Activated T-helper 2 cell treated with anti-CD3 and anti-CD28 coated beads, Interferon-gamma antibody, Interleukin-2, Interleukin-4, amounts not matched to agents 10 μg/mL and 5 μg/mL and 100 μg/mL, durations not matched to agents 14 hours and 24 hours and 36 hours (primary cell): ENCODE results near the gene OR12D2. TPM values are rescaled to one million over a fixed set of nuclear protein-coding genes. Genes with fewer than 3 reads are reported as not detected.
"Not testable (repeated sequence)": the region's sequence is repeated elsewhere in the genome, so short reads cannot be mapped to it uniquely, and the experiment has no call there.

Experiments
- DNase-seq: peaks from one replicate; pipeline ENCODE4 v3.0.0; 2021; ENCODE audit warnings: low spot score
- H3K27ac Mint-ChIP-seq: one replicate; pipeline ENCODE4 v1.8.0; 2021; ENCODE audit warnings: mixed read lengths
- H3K27me3 Mint-ChIP-seq: one replicate; pipeline ENCODE4 v1.8.0; 2021; ENCODE audit warnings: low read depth, mixed read lengths
- H3K36me3 Mint-ChIP-seq: one replicate; pipeline ENCODE4 v1.8.0; 2021; ENCODE audit warnings: low read depth, mixed read lengths
- H3K4me1 Mint-ChIP-seq: one replicate; pipeline ENCODE4 v1.8.0; 2021; ENCODE audit warnings: low read depth, mixed read lengths
- H3K4me3 Mint-ChIP-seq: one replicate; pipeline ENCODE4 v1.8.0; 2021; ENCODE audit warnings: low read depth, mild to moderate bottlenecking, moderate library complexity, mixed read lengths
- H3K9me3 Mint-ChIP-seq: one replicate; pipeline ENCODE4 v1.8.0; 2021; ENCODE audit warnings: mixed read lengths
- intact Hi-C: fragments of 100-400 bp; cut with micrococcal nuclease; formaldehyde crosslinking; loops from one replicate; pipeline ENCODE4 v1.15.1; 2023
- total RNA-seq: library from RNA; stranded (reverse); gene quantifications from 2 replicates; pipeline ENCODE4 v1.2.3, GENCODE V29; 2022

The OR12D2 gene, protein sequence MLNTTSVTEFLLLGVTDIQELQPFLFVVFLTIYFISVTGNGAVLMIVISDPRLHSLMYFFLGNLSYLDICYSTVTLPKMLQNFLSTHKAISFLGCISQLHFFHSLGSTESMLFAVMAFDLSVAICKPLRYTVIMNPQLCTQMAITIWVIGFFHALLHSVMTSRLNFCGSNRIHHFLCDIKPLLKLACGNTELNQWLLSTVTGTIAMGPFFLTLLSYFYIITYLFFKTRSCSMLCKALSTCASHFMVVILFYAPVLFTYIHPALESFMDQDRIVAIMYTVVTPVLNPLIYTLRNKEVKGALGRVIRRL
- not detected in 2 replicates for total RNA-seq

DNA sequence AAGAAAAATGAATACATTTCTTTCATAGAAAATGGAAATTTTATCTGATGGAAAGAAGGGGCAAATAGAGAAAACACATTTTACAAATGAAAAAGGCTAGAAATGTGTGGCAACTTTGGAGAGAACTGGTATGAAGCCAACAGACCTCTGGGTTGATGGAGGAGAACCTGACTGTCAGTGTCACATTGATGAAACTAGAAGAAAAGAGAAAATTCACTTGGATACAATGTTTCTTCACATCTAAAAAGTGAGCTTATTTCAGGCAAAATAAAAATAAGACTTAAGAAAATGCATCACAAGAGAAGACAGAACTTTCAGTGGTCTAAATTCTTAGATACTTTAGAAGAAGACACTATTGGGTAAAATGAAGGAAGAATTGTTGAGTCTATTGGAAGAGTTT, at the start of gene OR12D2:
TSS of gene OR12D2 (plus strand) at position 301 of the 400 bp plus-strand sequence. CDS start 1,069 bp downstream, outside the sequence.
- Mint-ChIP-seq H3K27ac (no peak within 1 kb of the TSS), H3K27me3 (peaks cover 9% of the 10 kb centered on the region), H3K9me3 (no peaks in the 10 kb centered on the region), H3K4me1 (no peaks in the 10 kb centered on the region), H3K4me3 (no peak within 1 kb of the TSS), H3K36me3 (no peaks in the 10 kb centered on the region)
- intact Hi-C loops, result no loop called here
- no peak for DNase-seq

DNA sequence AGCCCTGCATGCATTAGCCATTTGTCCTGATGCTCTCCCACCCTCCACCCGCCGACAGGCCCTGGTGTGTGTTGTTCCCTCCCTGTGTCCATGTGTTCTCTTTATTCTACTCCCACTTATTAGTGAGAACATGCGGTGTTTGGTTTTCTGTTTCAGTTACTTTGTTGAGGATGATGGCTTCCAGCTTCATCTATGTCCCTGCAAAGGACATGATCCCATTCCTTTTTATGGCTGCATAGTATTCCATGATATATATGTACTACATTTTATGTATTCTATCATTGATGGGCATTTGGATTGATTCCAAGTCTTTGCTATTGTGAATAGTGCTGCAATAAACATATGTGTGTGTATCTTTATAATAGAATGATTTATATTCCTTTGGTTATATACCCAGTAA, 46.1 kb upstream of the OR12D2 start:
- H3K27ac Mint-ChIP-seq, DNase-seq, intact Hi-C loops, H3K27me3 Mint-ChIP-seq, H3K9me3 Mint-ChIP-seq, H3K36me3 Mint-ChIP-seq, H3K4me1 Mint-ChIP-seq, H3K4me3 Mint-ChIP-seq: not testable (repeated sequence)

DNA sequence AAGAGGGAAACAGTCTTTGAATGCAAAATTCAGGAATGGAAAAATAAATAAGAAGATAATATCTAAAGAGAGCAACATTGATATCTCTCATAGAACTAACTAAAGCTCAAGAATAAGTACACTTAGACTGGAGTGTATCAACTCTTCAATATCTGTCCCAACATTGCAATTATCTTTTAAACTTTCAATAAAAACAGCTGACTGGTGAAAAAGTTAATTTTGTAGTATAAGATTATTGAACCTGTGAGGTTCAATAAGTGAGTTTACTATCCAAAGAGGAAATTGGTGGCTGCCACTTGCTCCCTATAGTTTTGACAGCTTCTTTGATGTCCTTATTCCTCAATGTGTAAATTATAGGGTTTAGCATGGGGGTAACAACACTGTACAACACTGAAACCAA, 40.5 kb upstream of the OR12D2 start:
- no peaks in the 10 kb centered on the region for H3K36me3 Mint-ChIP-seq
- H3K4me1 Mint-ChIP-seq, result no peaks in the 10 kb centered on the region
- H3K4me3 Mint-ChIP-seq, result no peak overlapping the region
- intact Hi-C loops, result no loop called here
- DNase-seq, result no peak
- H3K27ac Mint-ChIP-seq, result no peak overlapping the region
- H3K27me3 Mint-ChIP-seq, result peaks cover 8% of the 10 kb centered on the region
- no peaks in the 10 kb centered on the region for H3K9me3 Mint-ChIP-seq

DNA sequence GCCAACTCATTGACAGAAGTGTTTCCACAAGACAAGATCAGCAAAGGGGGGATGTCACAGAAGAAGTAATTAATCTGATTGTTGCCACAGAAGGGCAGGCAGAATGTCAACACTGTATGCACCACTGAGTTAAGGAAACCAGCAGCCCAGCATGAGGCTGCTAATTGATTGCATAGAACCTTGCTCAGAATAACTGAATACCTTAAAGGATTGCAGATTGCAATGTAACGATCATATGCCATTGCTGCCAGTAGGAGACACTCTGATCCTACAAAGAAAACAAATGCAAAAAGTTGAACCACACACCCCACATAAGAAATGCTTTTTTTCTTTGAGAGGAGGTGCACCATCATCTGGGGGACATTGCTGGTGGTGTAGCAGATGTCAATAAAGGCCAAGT, 39.8 kb upstream of the OR12D2 start:
- H3K4me1 Mint-ChIP-seq, result no peaks in the 10 kb centered on the region
- no peak overlapping the region for H3K27ac Mint-ChIP-seq
- peaks cover 8% of the 10 kb centered on the region for H3K27me3 Mint-ChIP-seq
- intact Hi-C loops, result no loop called here
- H3K36me3 Mint-ChIP-seq, result no peaks in the 10 kb centered on the region
- no peak overlapping the region for H3K4me3 Mint-ChIP-seq
- DNase-seq, result no peak
- no peaks in the 10 kb centered on the region for H3K9me3 Mint-ChIP-seq

DNA sequence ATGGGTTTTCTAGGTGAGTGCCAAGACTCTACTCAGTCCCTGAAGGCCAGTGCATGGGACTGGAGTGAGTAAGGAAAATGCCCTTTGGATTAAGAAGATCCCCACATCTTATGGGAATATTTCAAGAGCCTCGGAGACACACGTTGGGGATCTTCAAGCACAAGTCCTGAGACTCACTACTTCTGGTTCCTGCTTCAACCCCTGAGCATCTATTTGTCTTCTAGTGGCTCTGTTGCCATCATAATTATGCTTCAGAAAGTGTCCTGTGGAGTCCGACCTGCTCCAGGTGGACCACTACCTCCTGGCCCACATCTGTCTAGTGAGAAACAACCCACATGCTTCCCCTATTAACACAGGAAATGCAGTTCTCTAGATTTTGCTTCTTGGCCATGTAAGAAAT, 26.7 kb upstream of the OR12D2 start, which contains the start of gene OR5V1:
TSS of gene OR5V1 (minus strand) at position 101 of the 400 bp plus-strand sequence. CDS start 12,670 bp downstream, outside the sequence.
- H3K27ac Mint-ChIP-seq, result no peak within 1 kb of the TSS
- no peaks in the 10 kb centered on the region for H3K9me3 Mint-ChIP-seq
- intact Hi-C loops, result no loop called here

DNA sequence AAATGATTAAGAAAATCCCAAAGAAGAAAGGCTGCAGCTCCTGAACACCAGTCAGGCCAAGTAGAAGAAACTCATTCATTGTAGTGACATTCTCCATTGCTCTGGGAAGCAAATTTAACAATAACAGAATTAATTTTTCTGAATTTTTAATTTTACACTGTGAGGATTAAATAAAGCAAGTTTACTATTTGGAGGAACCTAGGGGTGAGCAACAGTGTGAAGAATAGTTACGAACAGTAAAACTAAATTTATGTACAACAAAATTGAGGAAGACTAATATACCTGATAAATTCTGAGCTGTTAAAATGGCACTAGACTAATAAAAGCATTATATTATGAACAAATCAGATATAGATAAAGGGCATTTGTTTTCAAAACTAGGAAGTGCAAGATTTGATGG, 20.2 kb upstream of the OR12D2 start, which contains the start of gene OR12D3:
TSS of gene OR12D3 (minus strand) at position 101 of the 400 bp plus-strand sequence. CDS start at position 97, 4 bp downstream.
- no peak within 1 kb of the TSS for H3K4me3 Mint-ChIP-seq
- no peak within 1 kb of the TSS for H3K27ac Mint-ChIP-seq
- H3K36me3 Mint-ChIP-seq, result no peaks in the 10 kb centered on the region
- intact Hi-C loops, result no loop called here
- H3K9me3 Mint-ChIP-seq, result no peaks in the 10 kb centered on the region
- no peaks in the 10 kb centered on the region for H3K4me1 Mint-ChIP-seq
- H3K27me3 Mint-ChIP-seq, result no peaks in the 10 kb centered on the region
- DNase-seq, result no peak

More for the DNA sequence above, 26.7 kb upstream of the OR12D2 start, which contains the start of gene OR5V1:
- H3K36me3 Mint-ChIP-seq, result no peaks in the 10 kb centered on the region
- H3K27me3 Mint-ChIP-seq, result peaks cover 1% of the 10 kb centered on the region
- H3K4me1 Mint-ChIP-seq, result no peaks in the 10 kb centered on the region
- H3K4me3 Mint-ChIP-seq, result no peak within 1 kb of the TSS
- no peak for DNase-seq

DNA sequence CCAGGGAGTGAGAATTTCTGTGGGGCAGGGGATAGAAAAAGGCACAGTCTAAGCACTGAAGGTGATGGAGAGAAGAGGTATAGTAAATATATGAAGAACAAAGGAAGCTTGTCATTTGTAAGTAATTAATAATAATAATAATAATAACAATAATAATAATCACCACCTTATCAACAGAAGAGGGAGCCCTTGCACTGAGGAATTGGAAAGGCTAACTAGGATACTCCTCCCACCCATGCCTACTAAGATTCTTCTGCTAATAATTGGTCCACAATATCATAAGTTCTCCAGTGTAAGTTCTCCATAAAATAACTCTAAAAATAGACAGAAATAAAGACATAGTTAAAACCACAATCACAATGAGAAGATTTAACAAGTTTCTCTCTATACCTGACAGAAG, 19.4 kb upstream of the OR12D2 start:
- H3K9me3 Mint-ChIP-seq, result no peaks in the 10 kb centered on the region
- H3K36me3 Mint-ChIP-seq, result no peaks in the 10 kb centered on the region
- H3K4me3 Mint-ChIP-seq, result no peak overlapping the region
- H3K27ac Mint-ChIP-seq, result no peak overlapping the region
- no peak for DNase-seq
- H3K27me3 Mint-ChIP-seq, result peaks cover 2% of the 10 kb centered on the region
- H3K4me1 Mint-ChIP-seq, result no peaks in the 10 kb centered on the region
- intact Hi-C loops, result no loop called here

DNA sequence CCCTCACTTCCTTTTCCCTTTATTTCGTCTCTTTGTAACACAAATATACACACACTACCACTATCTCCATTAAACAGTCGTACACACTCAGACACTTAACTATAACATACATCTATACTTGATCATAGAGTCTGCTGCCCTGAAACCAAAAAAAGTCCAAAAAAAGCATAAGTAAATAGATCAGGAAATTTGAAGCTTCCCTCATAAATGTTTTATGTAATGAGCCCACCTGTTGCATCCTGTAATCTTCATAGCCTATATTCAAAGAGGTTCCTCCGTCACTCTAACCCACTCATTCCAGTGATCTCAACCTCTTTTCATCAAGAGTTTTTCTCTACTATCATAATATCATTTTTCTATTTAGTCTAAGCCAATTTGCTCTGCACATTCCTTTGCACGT, 6.9 kb upstream of the OR12D2 start:
- Mint-ChIP-seq H3K4me1 (no peaks in the 10 kb centered on the region), H3K9me3 (no peaks in the 10 kb centered on the region), H3K36me3 (no peaks in the 10 kb centered on the region), H3K27me3 (peaks cover 2% of the 10 kb centered on the region), H3K27ac (no peak overlapping the region), H3K4me3 (no peak overlapping the region)
- intact Hi-C loops, result no loop called here
- no peak for DNase-seq

DNA sequence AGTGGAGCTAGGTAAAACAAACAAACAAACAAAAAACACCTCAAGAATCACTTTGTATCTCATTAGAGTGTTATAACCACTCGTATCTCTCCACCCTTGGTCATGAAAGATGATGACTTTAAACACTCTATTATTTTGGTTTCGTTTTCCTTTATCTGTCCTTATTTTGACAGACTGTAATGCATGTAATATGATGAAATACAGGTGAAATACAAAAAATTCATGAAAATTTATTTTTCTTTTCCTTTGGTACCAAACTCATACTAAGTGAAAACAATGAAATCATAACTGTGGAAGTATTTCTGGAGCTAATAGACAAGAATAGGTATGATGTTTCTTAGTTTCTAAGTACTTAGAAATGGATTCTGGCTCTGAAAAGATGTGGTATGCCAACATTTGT, 4.1 kb downstream of the OR12D2 start:
- no peak for DNase-seq
- H3K27ac Mint-ChIP-seq, result no peak overlapping the region
- H3K4me1 Mint-ChIP-seq, result no peaks in the 10 kb centered on the region
- H3K4me3 Mint-ChIP-seq, result no peak overlapping the region
- intact Hi-C loops, result no loop called here
- H3K27me3 Mint-ChIP-seq, result peaks cover 9% of the 10 kb centered on the region
- H3K36me3 Mint-ChIP-seq, result no peaks in the 10 kb centered on the region
- H3K9me3 Mint-ChIP-seq, result no peaks in the 10 kb centered on the region

DNA sequence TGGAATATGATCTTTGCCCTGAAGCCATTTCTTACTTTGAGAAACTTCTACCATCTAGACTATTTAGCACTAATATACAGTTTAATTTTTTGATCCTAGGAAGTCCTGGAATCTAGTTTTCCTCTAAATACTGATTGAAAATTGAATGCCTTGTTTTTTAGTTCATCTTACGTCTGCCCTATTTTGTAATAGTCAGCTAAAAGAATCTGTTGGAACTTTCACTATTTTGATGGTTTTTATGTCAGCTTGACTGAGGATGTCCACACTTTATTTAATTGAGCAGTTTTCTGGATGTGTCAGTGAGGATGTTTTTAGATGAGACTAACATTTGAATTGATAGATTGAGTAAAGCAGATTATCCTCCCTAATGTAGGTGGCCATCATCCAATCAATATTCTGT, 8.4 kb downstream of the OR12D2 start:
- no peak for DNase-seq
- Mint-ChIP-seq H3K27ac (no peak overlapping the region), H3K4me1 (no peaks in the 10 kb centered on the region), H3K27me3 (peaks cover 1% of the 10 kb centered on the region), H3K9me3 (no peaks in the 10 kb centered on the region), H3K4me3 (no peak overlapping the region), H3K36me3 (no peaks in the 10 kb centered on the region)
- intact Hi-C loops, result no loop called here

DNA sequence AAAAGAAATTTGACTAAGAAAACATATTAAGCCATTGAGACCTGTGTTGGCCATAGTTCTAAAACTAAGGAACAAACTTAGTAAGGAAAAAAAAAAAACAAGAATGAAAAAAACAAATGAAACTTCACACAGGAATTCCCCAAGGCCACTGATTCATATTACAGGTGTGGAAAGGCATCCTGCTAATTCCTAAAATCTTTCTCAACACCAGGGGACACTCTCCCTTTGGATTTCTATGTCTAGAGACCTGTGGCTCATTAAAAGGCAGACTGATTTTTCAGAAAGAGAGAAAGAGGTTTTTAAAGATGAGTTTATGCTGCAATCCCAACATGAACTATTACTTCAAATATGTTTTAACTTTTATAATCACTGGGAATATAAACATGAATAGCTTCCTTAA, 19.2 kb downstream of the OR12D2 start, which contains the start of gene OR12D1:
TSS of gene OR12D1 (plus strand) at position 341 of the 400 bp plus-strand sequence.
- Mint-ChIP-seq H3K27ac (no peak within 1 kb of the TSS), H3K4me1 (no peaks in the 10 kb centered on the region), H3K36me3 (no peaks in the 10 kb centered on the region), H3K9me3 (no peaks in the 10 kb centered on the region), H3K27me3 (peaks cover 25% of the 10 kb centered on the region), H3K4me3 (no peak within 1 kb of the TSS)
- no peak for DNase-seq
- intact Hi-C loops, result no loop called here

DNA sequence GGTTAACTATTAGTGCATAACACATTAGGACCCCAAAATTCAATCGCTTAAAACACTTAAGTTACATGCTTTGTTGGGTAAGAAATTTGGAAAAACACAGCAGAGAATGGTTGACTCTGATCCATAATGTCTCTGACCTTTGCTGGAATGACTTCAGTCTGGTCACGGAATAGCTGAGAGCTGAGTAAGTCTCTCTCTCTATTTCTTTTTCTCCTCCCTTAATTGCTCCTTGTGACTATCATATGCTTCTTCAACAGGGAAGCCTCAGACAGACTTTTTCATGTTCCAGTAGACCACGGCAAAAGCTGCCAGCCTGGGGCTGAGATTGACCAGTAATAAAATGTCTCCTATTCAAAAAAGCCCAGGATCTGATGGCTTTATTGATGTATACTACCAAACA, 24.1 kb downstream of the OR12D2 start:
- DNase-seq, result no peak
- no peak overlapping the region for H3K4me3 Mint-ChIP-seq
- no peaks in the 10 kb centered on the region for H3K36me3 Mint-ChIP-seq
- intact Hi-C loops, result no loop called here
- H3K27me3 Mint-ChIP-seq, result peaks cover 24% of the 10 kb centered on the region
- no peaks in the 10 kb centered on the region for H3K9me3 Mint-ChIP-seq
- no peaks in the 10 kb centered on the region for H3K4me1 Mint-ChIP-seq
- no peak overlapping the region for H3K27ac Mint-ChIP-seq

DNA sequence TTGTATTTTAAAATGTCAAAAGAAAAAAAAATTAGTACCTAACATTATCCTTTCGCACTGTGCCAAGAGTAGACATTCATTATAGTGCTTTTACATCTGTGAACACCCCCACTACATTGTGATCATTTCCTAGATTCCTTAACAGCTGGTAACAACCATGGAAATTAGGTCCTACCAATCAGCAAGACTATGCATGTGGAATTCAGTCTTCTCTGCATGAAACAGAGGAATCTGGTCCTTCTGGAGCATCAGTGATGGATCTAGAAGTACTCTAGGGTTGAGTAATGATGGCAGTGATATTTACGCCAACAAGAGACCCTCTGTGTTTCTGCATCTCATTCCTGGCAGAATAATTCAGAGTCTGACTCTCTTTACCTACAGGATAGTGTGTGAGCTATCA, 28.7 kb downstream of the OR12D2 start:
- Mint-ChIP-seq H3K27ac (no peak overlapping the region), H3K9me3 (no peaks in the 10 kb centered on the region), H3K4me1 (no peaks in the 10 kb centered on the region), H3K4me3 (no peak overlapping the region), H3K36me3 (no peaks in the 10 kb centered on the region), H3K27me3 (peaks cover 15% of the 10 kb centered on the region)
- DNase-seq, result no peak
- intact Hi-C loops, result no loop called here
